ENCODE measurements around the gene KCNJ1. TPM values are rescaled to one million over a fixed set of nuclear protein-coding genes. Genes with fewer than 3 reads are reported as not detected.

Gene KCNJ1
- total and polyA plus RNA-seq, 10 of the 15 experiments (the other 5 are each of a cell fraction or from before 2014, with no cell fraction given) = not detected

GRCh38 chr11:128839081-128839480 is 28.0 kb downstream of the KCNJ1 start:
- ChIA-PET POLR2A (no interaction called here), CTCF (interaction anchor here (1.1 to 11.8 kb wide), 3 partner anchors 11 to 209 kb away, joined by 3 to 80 read pairs (median 7); no protein-coding TSS in a partner anchor), SMC1A (ENCODE audit: uncharacterized antibody, unreplicated experiment) (interaction anchor here (10.5 kb wide), 1 partner anchor 8 kb away, joined by 89 read pairs; no protein-coding TSS in a partner anchor), RAD21 (ENCODE audit: unreplicated experiment) (interaction anchor here (1.1 kb wide), 1 partner anchor 211 kb away, joined by 3 read pairs; no protein-coding TSS in a partner anchor)
- Histone ChIP-seq H3K9ac (ENCODE audit: control insufficient read depth, insufficient read depth, low read length) (no peak overlapping the region), H3K36me3 (ENCODE audit: control insufficient read depth in 2 of 2, insufficient read depth in 2 of 2, low read length in 1 of 2) (no peaks in the 10 kb centered on the region), H4K20me1 (ENCODE audit: control insufficient read depth, insufficient read depth) (no peaks in the 10 kb centered on the region), H2AFZ (ENCODE audit: control insufficient read depth, low read depth, low read length) (no peak overlapping the region), H3K4me3 (no peak overlapping the region), H3K79me2 (ENCODE audit: control insufficient read depth, insufficient read depth, low read length) (no peaks in the 10 kb centered on the region), H3K4me1 (ENCODE audit: control insufficient read depth, insufficient read depth, low read length) (peaks cover 25% of the 10 kb centered on the region), H3K9me3 (replicated peaks; ENCODE audit: control insufficient read depth, insufficient read depth, low read length) (no peaks in the 10 kb centered on the region), H3K27ac (ENCODE audit: control insufficient read depth, insufficient read depth) (no peak overlapping the region), H3K27me3 (replicated peaks in 1 of 2; ENCODE audit: control insufficient read depth in 2 of 2, insufficient read depth in 2 of 2, low read length in 1 of 2) (no peaks in the 10 kb centered on the region), H3K4me2 (ENCODE audit: control insufficient read depth, insufficient read depth) (no peak overlapping the region)
- WGBS (ENCODE audit: insufficient coverage, insufficient replicate concordance, low lambda C conversion rate, missing lambda C conversion rate) = 99% methylated on average over 5 of the region's 5 CpGs
- FAIRE-seq (no peak), ATAC-seq (no peak), DNase-seq (ENCODE audit: low read depth, low spot score) (no peak)
- no TSS peak for BruUV-seq (replicated peaks)
- in situ Hi-C loops (cut with MboI) = loop anchor here (25.0 kb wide), 1 partner anchor 202 kb away; no protein-coding TSS in a partner anchor
- intact Hi-C loops (cut with micrococcal nuclease; ENCODE audit: unreplicated experiment) = loop anchor here (10.0 kb wide), 1 partner anchor 314 kb away; no protein-coding TSS in a partner anchor
- TF ChIP-seq RELB (IDR thresholded peaks at IDR 0.05; ENCODE audit: low read depth) (no peak), POLR2AphosphoS5 (IDR thresholded peaks at IDR 0.05; ENCODE audit: low read length) (no peak), HCFC1 (IDR thresholded peaks at IDR 0.05; ENCODE audit: low read length) (no peak), SMC3 (IDR thresholded peaks at IDR 0.05; ENCODE audit: borderline replicate concordance, low read length) (no peak), CHD4 (IDR thresholded peaks at IDR 0.05) (no peak), TCF7 (IDR thresholded peaks at IDR 0.05; ENCODE audit: borderline replicate concordance) (no peak), JUNB (IDR thresholded peaks at IDR 0.05) (no peak), ZNF384 (IDR thresholded peaks at IDR 0.05; ENCODE audit: borderline replicate concordance, low read depth, low read length) (no peak), DPF2 (IDR thresholded peaks at IDR 0.05) (no peak)
- TF ChIP-seq, protein P1, sequence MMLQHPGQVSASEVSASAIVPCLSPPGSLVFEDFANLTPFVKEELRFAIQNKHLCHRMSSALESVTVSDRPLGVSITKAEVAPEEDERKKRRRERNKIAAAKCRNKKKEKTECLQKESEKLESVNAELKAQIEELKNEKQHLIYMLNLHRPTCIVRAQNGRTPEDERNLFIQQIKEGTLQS (IDR thresholded peaks at IDR 0.05; ENCODE audit: borderline replicate concordance, extremely low read depth, low read depth, low read length) = no peak

All from GM12878 (cell line).